Measurements from ENCODE around the gene KIF19.
"Not testable (repeated sequence)": the region's sequence is repeated elsewhere in the genome, so short reads cannot be mapped to it uniquely, and the experiment has no call there.

KIF19 gene

GRCh38 chr17:74325743-74326379 lies at the start of gene KIF19:
KIF19 (plus strand) TSS chr17:74326226; CDS start chr17:74326350, 124 bp downstream.
- H3K36me3 ChIP-seq (ENCODE audit: control insufficient read depth, insufficient read depth, low read length) = no peaks in the 10 kb centered on the region
- H3K4me3 ChIP-seq (replicated peaks; ENCODE audit: low read depth, low read length) = peak within 1 kb of the TSS; percentile 5; the same call in 1 of the 2 replicates
- no peak for TF ChIP-seq CTCF (IDR thresholded peaks at IDR 0.05; ENCODE audit: insufficient read depth, low read length, poor library complexity, severe bottlenecking)
- peaks cover 5% of the 10 kb centered on the region for H3K27me3 ChIP-seq (replicated peaks; ENCODE audit: control insufficient read depth, insufficient read depth, low read length)
- peak; percentile 56 for DNase-seq (ENCODE audit: extremely low read depth, insufficient read length)

- H3K36me3 ChIP-seq (ENCODE audit: control insufficient read depth, insufficient read depth, low read length) = no peaks in the 10 kb centered on the region
- H3K27me3 ChIP-seq (replicated peaks; ENCODE audit: control insufficient read depth, insufficient read depth, low read length) = no peaks in the 10 kb centered on the region; the same call in 1 of the 2 replicates
- no peak for DNase-seq (ENCODE audit: extremely low read depth, insufficient read length)
- no peak for TF ChIP-seq CTCF (IDR thresholded peaks at IDR 0.05; ENCODE audit: insufficient read depth, low read length, poor library complexity, severe bottlenecking)
- H3K4me3 ChIP-seq (replicated peaks; ENCODE audit: low read depth, low read length) = no peak overlapping the region
Measured at GRCh38 chr17:74276541-74277009, 49.5 kb upstream of the KIF19 start.

- no peaks in the 10 kb centered on the region for H3K36me3 ChIP-seq (ENCODE audit: control insufficient read depth, insufficient read depth, low read length)
- no peak for DNase-seq (ENCODE audit: extremely low read depth, insufficient read length)
- no peaks in the 10 kb centered on the region; the same call in 1 of the 2 replicates for H3K27me3 ChIP-seq (replicated peaks; ENCODE audit: control insufficient read depth, insufficient read depth, low read length)
- TF ChIP-seq CTCF (IDR thresholded peaks at IDR 0.05; ENCODE audit: insufficient read depth, low read length, poor library complexity, severe bottlenecking) = no peak
- no peak overlapping the region for H3K4me3 ChIP-seq (replicated peaks; ENCODE audit: low read depth, low read length)
Measured at GRCh38 chr17:74277935-74278334, 48.1 kb upstream of the KIF19 start.

- H3K27me3 ChIP-seq (replicated peaks; ENCODE audit: control insufficient read depth, insufficient read depth, low read length); H3K4me3 ChIP-seq (replicated peaks; ENCODE audit: low read depth, low read length); H3K36me3 ChIP-seq (ENCODE audit: control insufficient read depth, insufficient read depth, low read length); DNase-seq (ENCODE audit: extremely low read depth, insufficient read length): not testable (repeated sequence)
Measured at GRCh38 chr17:74279617-74280016, 46.4 kb upstream of the KIF19 start.

GRCh38 chr17:74280093-74280513 lies 45.9 kb upstream of the KIF19 start:
- no peaks in the 10 kb centered on the region for H3K27me3 ChIP-seq (replicated peaks; ENCODE audit: control insufficient read depth, insufficient read depth, low read length)

More at GRCh38 chr17:74280093-74280513, 45.9 kb upstream of the KIF19 start:
- DNase-seq (ENCODE audit: extremely low read depth, insufficient read length) = peak; percentile 43
- Histone ChIP-seq H3K36me3 (ENCODE audit: control insufficient read depth, insufficient read depth, low read length) (no peaks in the 10 kb centered on the region), H3K4me3 (replicated peaks; ENCODE audit: low read depth, low read length) (no peak overlapping the region)
- no peak for TF ChIP-seq CTCF (IDR thresholded peaks at IDR 0.05; ENCODE audit: insufficient read depth, low read length, poor library complexity, severe bottlenecking)
